ENCODE results near the gene SCAPER.
"Not testable (repeated sequence)": the region's sequence is repeated elsewhere in the genome, so short reads cannot be mapped to it uniquely, and the experiment has no call there.

The SCAPER gene

DNA sequence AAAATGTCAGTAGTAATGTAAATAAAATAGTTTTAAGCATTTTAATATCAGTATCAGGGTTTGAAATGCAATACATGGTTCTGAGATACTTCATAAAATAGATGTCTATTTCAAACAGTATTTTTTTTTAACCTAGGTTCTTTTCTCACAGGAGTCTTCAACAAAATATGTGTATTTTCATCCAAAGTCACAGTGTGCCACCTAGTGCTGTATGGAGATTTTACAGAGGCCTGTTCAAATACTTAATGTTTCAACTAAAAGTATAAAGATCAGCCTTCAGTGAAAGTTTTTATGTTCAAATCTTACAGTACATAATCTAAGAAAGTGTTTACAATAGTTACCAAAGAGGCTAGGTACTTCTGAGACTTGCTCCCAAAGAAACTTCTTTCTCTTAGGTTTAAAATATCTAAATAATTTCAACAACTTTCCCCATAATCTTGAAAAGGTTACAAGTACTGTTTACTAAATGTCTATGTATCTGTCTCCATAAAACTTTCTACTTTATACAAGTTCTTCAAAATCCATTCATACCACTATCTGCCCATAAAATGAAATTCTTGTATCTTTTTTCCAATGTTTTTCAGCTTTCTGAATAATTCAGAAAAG lies 38.3 kb downstream of the SCAPER start:
- H3K4me1 ChIP-seq (ENCODE audit: control insufficient read depth, insufficient read depth, low read length), result no peaks in the 10 kb centered on the region
- H3K27me3 ChIP-seq (ENCODE audit: control insufficient read depth, insufficient read depth, low read length), result no peaks in the 10 kb centered on the region
- H3K9me3 ChIP-seq (ENCODE audit: control insufficient read depth, low read length), result no peaks in the 10 kb centered on the region
- H3K36me3 ChIP-seq (ENCODE audit: control insufficient read depth, insufficient read depth, low read length), result no peaks in the 10 kb centered on the region
- H3K9ac ChIP-seq (ENCODE audit: low read length), result no peak overlapping the region
- no peak overlapping the region for H3K4me3 ChIP-seq (ENCODE audit: low read length)

DNA sequence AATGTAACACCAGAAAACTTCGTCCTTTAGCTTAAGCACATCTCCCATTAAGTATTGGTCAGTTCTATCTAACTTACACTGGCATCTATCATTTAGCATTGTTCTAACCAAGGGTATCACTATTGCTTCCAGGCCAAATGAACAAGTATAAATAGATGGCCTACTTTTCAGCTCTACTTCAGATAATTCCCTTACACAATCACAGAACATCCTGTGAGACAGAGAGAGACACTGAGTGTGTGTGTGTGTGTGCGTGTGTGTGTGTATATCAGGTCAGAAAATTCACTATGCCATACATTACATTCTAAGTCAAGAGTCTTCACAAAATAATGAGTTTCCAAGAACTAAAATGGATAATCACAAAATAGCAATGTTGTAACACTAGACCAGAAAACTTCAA lies 39.1 kb downstream of the SCAPER start:
- H3K9me3 ChIP-seq (ENCODE audit: control insufficient read depth, low read length), result no peaks in the 10 kb centered on the region
- H3K36me3 ChIP-seq (ENCODE audit: control insufficient read depth, insufficient read depth, low read length), result no peaks in the 10 kb centered on the region
- no peaks in the 10 kb centered on the region for H3K27me3 ChIP-seq (ENCODE audit: control insufficient read depth, insufficient read depth, low read length)
- no peak overlapping the region for H3K4me3 ChIP-seq (ENCODE audit: low read length)
- H3K9ac ChIP-seq (ENCODE audit: low read length), result no peak overlapping the region
- H3K4me1 ChIP-seq (ENCODE audit: control insufficient read depth, insufficient read depth, low read length), result no peaks in the 10 kb centered on the region

DNA sequence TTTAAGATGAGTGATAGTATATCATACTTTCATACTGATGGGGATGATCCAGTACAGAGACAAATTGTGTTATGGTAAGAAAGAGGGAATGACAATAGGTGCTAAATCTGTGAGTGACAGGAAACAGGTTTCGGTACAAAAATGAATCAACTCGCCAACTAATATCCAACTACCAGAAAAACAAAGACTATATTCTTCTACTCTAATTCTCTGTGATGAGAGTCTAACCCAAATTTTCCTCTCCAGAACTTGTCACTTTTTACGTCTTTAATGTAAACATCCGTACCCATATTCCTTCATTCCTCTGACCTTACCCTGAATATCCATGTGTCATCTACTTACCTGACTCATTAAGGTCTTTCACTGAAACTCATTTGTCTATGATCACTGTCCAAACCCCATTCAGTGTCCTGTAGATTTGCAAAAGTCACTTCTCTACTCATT lies 39.6 kb downstream of the SCAPER start:
- Histone ChIP-seq H3K9me3 (ENCODE audit: control insufficient read depth, low read length) (no peaks in the 10 kb centered on the region), H3K27me3 (ENCODE audit: control insufficient read depth, insufficient read depth, low read length) (no peaks in the 10 kb centered on the region), H3K4me1 (ENCODE audit: control insufficient read depth, insufficient read depth, low read length) (no peaks in the 10 kb centered on the region), H3K36me3 (ENCODE audit: control insufficient read depth, insufficient read depth, low read length) (no peaks in the 10 kb centered on the region), H3K9ac (ENCODE audit: low read length) (no peak overlapping the region), H3K4me3 (ENCODE audit: low read length) (no peak overlapping the region)

DNA sequence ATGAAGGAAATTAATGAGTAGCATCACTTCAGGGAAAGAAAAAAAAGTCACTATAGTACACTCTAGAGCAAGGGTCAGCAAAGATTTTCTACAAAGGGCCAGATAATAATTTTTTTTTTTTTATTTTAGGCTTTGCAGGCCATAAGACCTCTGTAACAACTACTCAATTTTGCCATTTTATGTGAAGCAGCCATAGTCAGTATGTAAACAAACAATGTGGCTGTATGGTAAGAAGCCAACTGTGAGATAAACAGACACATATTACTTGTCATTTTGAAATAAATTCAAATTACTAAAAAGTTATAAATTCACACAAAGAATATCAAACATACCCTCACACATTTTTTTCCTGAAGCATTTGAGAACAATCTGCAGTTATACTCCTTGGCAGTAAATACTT lies 40.6 kb downstream of the SCAPER start:
- Histone ChIP-seq H3K9ac (ENCODE audit: low read length) (no peak overlapping the region), H3K4me1 (ENCODE audit: control insufficient read depth, insufficient read depth, low read length) (no peaks in the 10 kb centered on the region), H3K9me3 (ENCODE audit: control insufficient read depth, low read length) (no peaks in the 10 kb centered on the region), H3K27me3 (ENCODE audit: control insufficient read depth, insufficient read depth, low read length) (no peaks in the 10 kb centered on the region), H3K4me3 (ENCODE audit: low read length) (no peak overlapping the region), H3K36me3 (ENCODE audit: control insufficient read depth, insufficient read depth, low read length) (no peaks in the 10 kb centered on the region)

DNA sequence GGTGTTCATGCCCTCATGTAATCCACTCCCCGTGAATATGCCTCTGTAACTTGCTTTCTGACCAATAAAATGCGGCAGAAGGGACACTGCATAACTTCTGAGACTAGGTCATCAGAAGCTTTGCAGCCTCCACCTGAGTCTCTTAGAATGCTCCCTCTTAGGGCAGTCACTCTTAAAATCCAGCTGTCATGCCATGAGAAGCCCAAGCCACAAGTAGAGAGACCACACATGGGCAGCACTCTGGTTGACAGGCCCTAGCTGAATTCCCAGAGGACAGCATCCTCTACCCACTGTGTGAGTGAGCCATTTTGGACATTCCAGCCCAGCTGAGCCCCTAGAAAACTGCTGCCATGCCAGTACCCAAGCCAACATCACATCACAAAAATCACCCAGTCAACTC lies 41.4 kb downstream of the SCAPER start:
- Histone ChIP-seq H3K9me3 (ENCODE audit: control insufficient read depth, low read length) (no peaks in the 10 kb centered on the region), H3K4me3 (ENCODE audit: low read length) (no peak overlapping the region), H3K27me3 (ENCODE audit: control insufficient read depth, insufficient read depth, low read length) (no peaks in the 10 kb centered on the region), H3K36me3 (ENCODE audit: control insufficient read depth, insufficient read depth, low read length) (no peaks in the 10 kb centered on the region), H3K9ac (ENCODE audit: low read length) (no peak overlapping the region), H3K4me1 (ENCODE audit: control insufficient read depth, insufficient read depth, low read length) (no peaks in the 10 kb centered on the region)

DNA sequence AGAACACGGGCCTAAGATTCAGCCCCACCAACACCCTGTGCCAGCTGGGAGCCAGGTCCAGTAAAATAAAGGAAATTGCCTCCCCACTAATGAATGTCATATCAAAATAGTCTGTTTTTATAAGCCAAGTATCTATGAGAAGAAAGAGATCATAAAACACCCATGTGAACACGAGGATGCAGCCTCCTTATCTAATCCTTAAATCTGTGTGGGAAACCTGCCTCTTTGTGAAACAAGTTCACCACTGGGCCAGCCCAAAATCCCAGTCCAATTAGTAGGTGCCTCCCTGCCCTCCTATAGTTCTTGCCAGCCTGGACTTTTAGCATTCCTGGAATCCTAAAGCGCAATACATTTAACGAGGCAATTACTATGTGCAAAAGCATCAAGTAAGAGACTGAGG lies 42.0 kb downstream of the SCAPER start:
- Histone ChIP-seq H3K9me3 (ENCODE audit: control insufficient read depth, low read length) (no peaks in the 10 kb centered on the region), H3K4me3 (ENCODE audit: low read length) (no peak overlapping the region), H3K4me1 (ENCODE audit: control insufficient read depth, insufficient read depth, low read length) (no peaks in the 10 kb centered on the region), H3K36me3 (ENCODE audit: control insufficient read depth, insufficient read depth, low read length) (no peaks in the 10 kb centered on the region), H3K27me3 (ENCODE audit: control insufficient read depth, insufficient read depth, low read length) (no peaks in the 10 kb centered on the region), H3K9ac (ENCODE audit: low read length) (no peak overlapping the region)

DNA sequence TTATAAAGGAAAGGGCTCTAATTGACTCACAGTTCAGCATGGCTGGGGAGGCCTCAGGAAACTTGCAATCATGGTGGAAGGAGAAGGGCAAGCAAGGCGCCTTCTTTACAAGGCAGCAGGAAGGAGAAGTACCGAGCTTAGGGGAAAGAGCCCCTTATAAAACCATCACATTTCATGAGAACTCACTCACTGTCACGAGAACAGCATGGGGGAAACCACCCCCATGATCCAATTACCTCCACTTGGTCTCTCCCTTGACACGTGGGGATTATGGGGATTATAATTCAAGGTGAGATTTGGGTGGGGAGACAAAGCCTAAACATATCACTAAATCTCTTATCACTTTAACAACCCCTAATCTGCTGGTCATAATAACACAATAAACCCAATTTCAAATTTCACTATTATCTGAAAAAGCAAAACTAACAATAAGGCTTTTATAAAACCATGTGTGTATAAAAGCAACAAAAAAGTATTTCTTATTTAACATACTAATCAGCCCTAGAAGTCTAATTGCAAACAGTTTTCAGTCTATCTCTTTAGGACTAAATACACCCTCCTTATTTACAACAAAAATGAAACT lies 43.2 kb downstream of the SCAPER start:
- Histone ChIP-seq H3K4me1 (ENCODE audit: control insufficient read depth, insufficient read depth, low read length) (no peaks in the 10 kb centered on the region), H3K9ac (ENCODE audit: low read length) (no peak overlapping the region), H3K4me3 (ENCODE audit: low read length) (no peak overlapping the region), H3K36me3 (ENCODE audit: control insufficient read depth, insufficient read depth, low read length) (no peaks in the 10 kb centered on the region), H3K9me3 (ENCODE audit: control insufficient read depth, low read length) (no peaks in the 10 kb centered on the region), H3K27me3 (ENCODE audit: control insufficient read depth, insufficient read depth, low read length) (no peaks in the 10 kb centered on the region)

DNA sequence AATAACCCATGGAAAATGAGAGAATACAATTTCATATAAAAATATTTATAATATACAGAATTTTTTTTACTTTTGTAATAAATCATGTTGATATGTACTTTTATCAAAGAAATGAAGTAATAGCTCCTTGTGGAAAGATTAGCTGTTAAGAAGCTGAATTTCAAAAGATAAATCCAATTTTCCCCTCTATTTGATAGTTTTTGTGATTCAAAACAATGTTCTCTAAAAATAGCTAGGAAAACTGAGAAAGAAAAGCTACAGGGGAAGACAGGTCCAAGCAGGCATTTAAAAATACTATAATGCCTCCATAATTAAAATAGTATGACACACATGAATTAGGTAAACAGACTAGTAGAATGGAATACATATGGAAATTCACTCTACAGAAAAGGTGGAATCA lies 44.9 kb downstream of the SCAPER start:
- no peak overlapping the region for H3K4me3 ChIP-seq (ENCODE audit: low read length)
- H3K9me3 ChIP-seq (ENCODE audit: control insufficient read depth, low read length), result no peaks in the 10 kb centered on the region

DNA sequence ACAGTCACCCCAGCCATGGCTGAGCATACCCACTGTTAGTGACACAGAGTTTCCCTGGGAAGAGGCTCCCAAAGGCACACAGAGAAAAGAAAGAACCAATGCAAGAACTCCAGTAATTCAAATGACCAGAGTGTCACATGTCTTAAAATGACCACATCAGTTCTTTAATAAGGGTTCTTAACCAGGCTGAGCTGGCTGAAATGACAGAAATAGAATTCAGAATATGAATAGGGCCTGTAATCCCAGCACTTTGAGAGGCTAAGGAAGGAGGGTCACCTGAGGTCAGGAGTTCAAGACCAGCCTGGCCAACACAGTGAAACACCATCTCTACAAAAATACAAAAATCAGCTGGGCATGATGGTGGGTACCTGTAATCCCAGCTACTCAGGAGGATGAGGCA lies 54.8 kb downstream of the SCAPER start:
- H3K9me3 ChIP-seq (ENCODE audit: control insufficient read depth, low read length); H3K4me3 ChIP-seq (ENCODE audit: low read length); H3K9ac ChIP-seq (ENCODE audit: low read length); H3K4me1 ChIP-seq (ENCODE audit: control insufficient read depth, insufficient read depth, low read length); H3K36me3 ChIP-seq (ENCODE audit: control insufficient read depth, insufficient read depth, low read length); H3K27me3 ChIP-seq (ENCODE audit: control insufficient read depth, insufficient read depth, low read length): not testable (repeated sequence)

More for the DNA sequence above, 44.9 kb downstream of the SCAPER start:
- H3K4me1 ChIP-seq (ENCODE audit: control insufficient read depth, insufficient read depth, low read length), result no peaks in the 10 kb centered on the region
- H3K9ac ChIP-seq (ENCODE audit: low read length), result no peak overlapping the region
- H3K27me3 ChIP-seq (ENCODE audit: control insufficient read depth, insufficient read depth, low read length), result no peaks in the 10 kb centered on the region
- H3K36me3 ChIP-seq (ENCODE audit: control insufficient read depth, insufficient read depth, low read length), result no peaks in the 10 kb centered on the region

DNA sequence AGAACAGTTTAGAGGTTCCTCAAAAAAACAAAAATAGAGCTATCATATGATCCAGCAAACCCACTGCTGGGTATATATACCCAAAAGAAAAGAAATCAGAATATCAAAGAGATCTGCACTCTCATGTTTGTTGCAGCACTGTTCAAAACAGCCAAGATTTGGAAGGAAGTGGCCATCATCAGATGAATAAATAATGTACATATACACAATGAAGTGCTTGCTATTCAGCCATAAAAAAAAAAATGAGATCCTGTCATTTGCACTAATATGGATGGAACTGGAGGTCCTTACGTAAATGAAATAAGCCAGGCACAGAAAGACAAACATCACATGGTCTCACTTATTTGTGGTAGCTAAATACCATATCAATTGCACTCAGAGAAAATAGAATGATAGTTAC lies 58.4 kb downstream of the SCAPER start:
- Histone ChIP-seq H3K9ac (ENCODE audit: low read length) (no peak overlapping the region), H3K9me3 (ENCODE audit: control insufficient read depth, low read length) (no peaks in the 10 kb centered on the region), H3K27me3 (ENCODE audit: control insufficient read depth, insufficient read depth, low read length) (no peaks in the 10 kb centered on the region), H3K4me3 (ENCODE audit: low read length) (no peak overlapping the region), H3K4me1 (ENCODE audit: control insufficient read depth, insufficient read depth, low read length) (no peaks in the 10 kb centered on the region), H3K36me3 (ENCODE audit: control insufficient read depth, insufficient read depth, low read length) (no peaks in the 10 kb centered on the region)

DNA sequence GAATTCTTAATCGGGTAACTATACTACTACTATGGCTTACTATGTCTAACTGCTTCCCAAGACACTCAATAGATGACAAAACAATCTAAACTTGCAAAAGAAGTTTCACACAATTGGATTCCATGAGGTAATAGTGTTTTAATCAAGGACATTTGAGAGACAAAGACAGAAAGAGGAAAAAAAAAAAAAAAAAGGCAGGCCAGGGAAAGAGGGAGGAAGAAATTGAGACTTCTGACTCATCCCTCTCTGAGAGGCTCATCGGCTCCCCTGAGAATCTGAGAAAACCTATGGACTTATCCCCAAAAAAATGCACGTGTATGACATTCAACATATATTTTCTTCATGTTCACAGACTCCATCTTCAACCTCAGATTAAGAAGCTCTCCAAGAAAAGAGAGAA lies 61.0 kb downstream of the SCAPER start:
- H3K9ac ChIP-seq (ENCODE audit: low read length), result no peak overlapping the region
- H3K9me3 ChIP-seq (ENCODE audit: control insufficient read depth, low read length), result no peaks in the 10 kb centered on the region
- no peaks in the 10 kb centered on the region for H3K36me3 ChIP-seq (ENCODE audit: control insufficient read depth, insufficient read depth, low read length)
- no peaks in the 10 kb centered on the region for H3K4me1 ChIP-seq (ENCODE audit: control insufficient read depth, insufficient read depth, low read length)
- no peak overlapping the region for H3K4me3 ChIP-seq (ENCODE audit: low read length)
- no peaks in the 10 kb centered on the region for H3K27me3 ChIP-seq (ENCODE audit: control insufficient read depth, insufficient read depth, low read length)

DNA sequence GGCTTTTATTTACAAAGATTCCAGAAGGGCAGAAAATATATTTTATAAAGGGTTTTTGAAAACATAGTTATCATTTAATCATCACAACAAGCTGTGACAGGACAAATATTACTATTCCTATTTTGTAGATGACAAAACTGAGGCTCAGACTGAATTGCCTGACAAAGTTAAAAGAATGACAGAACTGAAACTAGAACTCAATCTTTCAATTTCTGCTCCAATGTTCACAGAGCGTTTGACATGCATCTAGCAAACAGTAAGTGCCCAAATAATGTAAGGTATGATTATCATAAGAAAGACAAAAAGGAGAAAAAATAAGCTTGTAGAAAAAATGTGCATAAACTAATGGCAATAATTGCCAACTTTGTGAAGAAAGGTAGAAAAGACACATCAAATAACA lies 61.9 kb downstream of the SCAPER start:
- no peaks in the 10 kb centered on the region for H3K4me1 ChIP-seq (ENCODE audit: control insufficient read depth, insufficient read depth, low read length)
- no peaks in the 10 kb centered on the region for H3K27me3 ChIP-seq (ENCODE audit: control insufficient read depth, insufficient read depth, low read length)
- H3K4me3 ChIP-seq (ENCODE audit: low read length), result no peak overlapping the region
- no peaks in the 10 kb centered on the region for H3K9me3 ChIP-seq (ENCODE audit: control insufficient read depth, low read length)
- H3K9ac ChIP-seq (ENCODE audit: low read length), result no peak overlapping the region
- no peaks in the 10 kb centered on the region for H3K36me3 ChIP-seq (ENCODE audit: control insufficient read depth, insufficient read depth, low read length)

Measured in mucosa of stomach (tissue), 1 donor.